ENCODE measurements around the gene LRRIQ1.

Gene LRRIQ1

DNA sequence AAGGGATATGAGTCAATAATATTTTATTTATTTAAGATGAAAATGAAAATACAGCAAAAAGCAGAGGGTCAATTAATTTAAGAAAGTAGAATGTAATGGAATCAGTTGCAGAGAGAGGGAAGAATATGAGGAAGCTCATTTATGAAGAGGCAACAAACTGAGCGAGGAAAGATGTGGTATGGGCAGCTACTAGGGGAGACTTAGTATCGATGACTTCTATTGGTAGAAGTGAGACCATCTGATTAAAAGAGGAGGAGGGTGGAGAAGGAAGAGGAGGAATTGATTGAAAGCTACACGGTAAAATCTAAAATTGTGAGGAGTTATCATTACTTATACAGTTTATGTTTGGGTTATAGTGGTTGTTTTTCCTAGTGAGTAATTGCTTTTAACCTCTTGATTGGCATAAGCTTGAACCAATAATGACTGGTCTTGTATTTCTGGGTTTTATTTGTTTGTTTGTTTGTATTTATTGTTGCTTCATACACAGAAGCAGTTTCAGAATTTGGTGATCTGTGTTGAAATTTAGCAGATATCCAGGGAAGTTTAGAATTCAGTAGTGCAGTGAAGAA is 121.0 kb downstream of the LRRIQ1 start:
- Histone ChIP-seq H2AFZ (ENCODE audit: low read depth, low read length, severe bottlenecking) (no peak overlapping the region), H3K36me3 (ENCODE audit: low read length) (no peaks in the 10 kb centered on the region), H3K4me2 (ENCODE audit: low read depth, low read length, poor library complexity, severe bottlenecking) (no peak overlapping the region), H3K9me3 (ENCODE audit: insufficient read depth, low read length) (no peaks in the 10 kb centered on the region), H3K27me3 (ENCODE audit: low read length) (no peaks in the 10 kb centered on the region), H3K27ac (ENCODE audit: low read depth, low read length) (no peak overlapping the region), H3K9ac (ENCODE audit: low read length) (no peak overlapping the region), H3K9me2 (replicated peaks; ENCODE audit: insufficient read depth, low read length) (no peaks in the 10 kb centered on the region), H4K20me1 (ENCODE audit: low read depth, low read length) (no peaks in the 10 kb centered on the region), H3F3A (ENCODE audit: insufficient read depth) (no peaks in the 10 kb centered on the region), H3K79me2 (ENCODE audit: insufficient read depth, low read length) (no peaks in the 10 kb centered on the region), H3K4me3 (ENCODE audit: insufficient read depth, low read length, poor library complexity, severe bottlenecking) (no peak overlapping the region)
- TF ChIP-seq EZH2phosphoT487 (conservative IDR thresholded peaks at IDR 0.05; ENCODE audit: low read length), result no peak
- TF ChIP-seq, protein P1, sequence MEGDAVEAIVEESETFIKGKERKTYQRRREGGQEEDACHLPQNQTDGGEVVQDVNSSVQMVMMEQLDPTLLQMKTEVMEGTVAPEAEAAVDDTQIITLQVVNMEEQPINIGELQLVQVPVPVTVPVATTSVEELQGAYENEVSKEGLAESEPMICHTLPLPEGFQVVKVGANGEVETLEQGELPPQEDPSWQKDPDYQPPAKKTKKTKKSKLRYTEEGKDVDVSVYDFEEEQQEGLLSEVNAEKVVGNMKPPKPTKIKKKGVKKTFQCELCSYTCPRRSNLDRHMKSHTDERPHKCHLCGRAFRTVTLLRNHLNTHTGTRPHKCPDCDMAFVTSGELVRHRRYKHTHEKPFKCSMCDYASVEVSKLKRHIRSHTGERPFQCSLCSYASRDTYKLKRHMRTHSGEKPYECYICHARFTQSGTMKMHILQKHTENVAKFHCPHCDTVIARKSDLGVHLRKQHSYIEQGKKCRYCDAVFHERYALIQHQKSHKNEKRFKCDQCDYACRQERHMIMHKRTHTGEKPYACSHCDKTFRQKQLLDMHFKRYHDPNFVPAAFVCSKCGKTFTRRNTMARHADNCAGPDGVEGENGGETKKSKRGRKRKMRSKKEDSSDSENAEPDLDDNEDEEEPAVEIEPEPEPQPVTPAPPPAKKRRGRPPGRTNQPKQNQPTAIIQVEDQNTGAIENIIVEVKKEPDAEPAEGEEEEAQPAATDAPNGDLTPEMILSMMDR (IDR thresholded peaks at IDR 0.05; ENCODE audit: insufficient read depth, low read length, poor library complexity, severe bottlenecking), result no peak

DNA sequence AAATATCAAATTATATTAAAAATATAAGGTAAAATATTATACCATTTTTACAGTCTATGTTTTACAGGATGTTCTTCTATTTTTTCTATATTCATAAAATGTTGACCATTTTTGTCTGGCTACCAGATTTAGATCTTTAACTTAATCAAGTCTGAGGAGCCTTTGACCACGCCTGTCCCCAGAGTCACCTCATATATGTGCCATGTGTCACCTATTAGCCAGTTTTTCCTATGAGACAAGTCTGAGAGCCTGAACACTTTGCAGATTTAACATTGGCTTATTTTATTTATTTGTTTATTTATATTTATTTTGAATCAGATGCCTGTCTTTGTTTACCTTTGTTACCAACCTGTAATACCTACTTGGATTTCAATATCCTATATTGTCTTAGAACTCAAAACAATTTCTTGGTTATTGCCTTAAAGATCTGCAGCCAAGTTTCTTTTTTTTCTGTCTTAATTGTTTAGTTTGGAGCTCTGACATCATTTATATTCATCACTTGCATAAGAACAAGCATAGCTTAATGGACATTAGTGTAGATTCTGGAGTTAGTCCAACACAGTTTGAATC is 127.7 kb downstream of the LRRIQ1 start:
- Histone ChIP-seq H2AFZ (ENCODE audit: low read depth, low read length, severe bottlenecking) (no peak overlapping the region), H3K27ac (ENCODE audit: low read depth, low read length) (no peak overlapping the region), H3K36me3 (ENCODE audit: low read length) (no peaks in the 10 kb centered on the region), H3K79me2 (ENCODE audit: insufficient read depth, low read length) (no peaks in the 10 kb centered on the region), H3K9me3 (ENCODE audit: insufficient read depth, low read length) (no peaks in the 10 kb centered on the region), H3K27me3 (ENCODE audit: low read length) (no peaks in the 10 kb centered on the region), H3K4me2 (ENCODE audit: low read depth, low read length, poor library complexity, severe bottlenecking) (no peak overlapping the region), H3K4me3 (ENCODE audit: insufficient read depth, low read length, poor library complexity, severe bottlenecking) (no peak overlapping the region), H3F3A (ENCODE audit: insufficient read depth) (no peaks in the 10 kb centered on the region), H4K20me1 (ENCODE audit: low read depth, low read length) (no peaks in the 10 kb centered on the region), H3K9ac (ENCODE audit: low read length) (no peak overlapping the region), H3K9me2 (replicated peaks; ENCODE audit: insufficient read depth, low read length) (no peaks in the 10 kb centered on the region)
- TF ChIP-seq EZH2phosphoT487 (conservative IDR thresholded peaks at IDR 0.05; ENCODE audit: low read length), result no peak
- TF ChIP-seq, protein P1 (IDR thresholded peaks at IDR 0.05; ENCODE audit: insufficient read depth, low read length, poor library complexity, severe bottlenecking), result no peak

DNA sequence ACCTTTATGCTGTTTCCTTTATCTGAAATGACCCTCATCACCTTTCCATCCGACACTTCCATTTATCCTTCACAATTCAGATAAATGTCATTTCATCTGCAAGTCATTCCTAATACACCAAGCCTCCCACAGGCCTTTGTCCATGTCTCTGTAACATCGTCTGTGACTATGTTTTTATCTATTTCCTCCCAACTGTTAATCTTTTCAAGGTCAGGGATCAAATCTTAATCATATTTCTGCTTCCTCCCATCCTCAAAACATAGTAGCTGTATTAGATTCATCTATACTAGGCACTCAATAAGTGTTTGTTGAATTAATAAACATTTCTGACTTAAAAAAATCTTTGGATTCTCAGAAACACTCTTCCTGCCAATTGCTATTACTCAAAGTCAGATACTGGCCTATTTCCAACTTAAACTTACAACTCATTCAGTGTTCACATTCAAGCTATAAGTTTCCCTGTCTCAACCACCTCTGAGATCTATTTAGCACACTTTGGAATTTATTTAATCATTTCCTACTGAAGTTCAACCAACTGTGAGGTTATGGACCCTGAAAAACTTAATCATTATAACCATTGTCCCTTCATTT is 143.6 kb downstream of the LRRIQ1 start:
- Histone ChIP-seq H3K36me3 (ENCODE audit: low read length) (no peaks in the 10 kb centered on the region), H3K27ac (ENCODE audit: low read depth, low read length) (no peak overlapping the region), H3K4me3 (ENCODE audit: insufficient read depth, low read length, poor library complexity, severe bottlenecking) (no peak overlapping the region), H3K9me3 (ENCODE audit: insufficient read depth, low read length) (no peaks in the 10 kb centered on the region), H3K4me2 (ENCODE audit: low read depth, low read length, poor library complexity, severe bottlenecking) (no peak overlapping the region), H3K27me3 (ENCODE audit: low read length) (no peaks in the 10 kb centered on the region), H2AFZ (ENCODE audit: low read depth, low read length, severe bottlenecking) (no peak overlapping the region), H4K20me1 (ENCODE audit: low read depth, low read length) (no peaks in the 10 kb centered on the region), H3K9me2 (replicated peaks; ENCODE audit: insufficient read depth, low read length) (no peaks in the 10 kb centered on the region), H3F3A (ENCODE audit: insufficient read depth) (no peaks in the 10 kb centered on the region), H3K9ac (ENCODE audit: low read length) (no peak overlapping the region), H3K79me2 (ENCODE audit: insufficient read depth, low read length) (no peaks in the 10 kb centered on the region)
- TF ChIP-seq, protein P1 (IDR thresholded peaks at IDR 0.05; ENCODE audit: insufficient read depth, low read length, poor library complexity, severe bottlenecking), result no peak
- no peak for TF ChIP-seq EZH2phosphoT487 (conservative IDR thresholded peaks at IDR 0.05; ENCODE audit: low read length)

Measured in SU-DHL-6 (cell line).